K562 (cell line): ENCODE measurements around the gene RPTOR. TPM values are rescaled to one million over a fixed set of nuclear protein-coding genes. Genes with fewer than 3 reads are reported as not detected.

ENCODE experiments used
- ATAC-seq: fragments of 200-7000 bp; cut with Tn5 transposase; 3 replicates; pipeline ENCODE4 v1.9.1; 2020; ENCODE audit warnings: moderate library complexity
- BruUV-seq: library from RNA; stranded (reverse); fragments of 400-500 nt; replicated peaks from 2 replicates; lab custom pipeline; 2021; lab: Mats Ljungman, UMichigan
- CTCF ChIA-PET: fragments of 300-600 bp; formaldehyde crosslinking; extraction: SDS; loops from one replicate; lab custom pipeline; 2021; ENCODE audit warnings: low intra/inter-chr PET ratio; lab: Yijun Ruan, JAX
- POLR2A ChIA-PET: fragments of 300-600, 350-650 bp; sonication (Branson Sonifier 250); formaldehyde crosslinking; extraction: SDS; loops from one replicate; lab custom pipeline; 2021; ENCODE audit warnings: antibody characterized with exemption, inconsistent platforms; lab: Yijun Ruan, JAX
- DNase-seq, 4 experiments: peaks; one replicate each; pipeline versions ENCODE4 v3.0.0 to v3.0.0-alpha.2; 2011 to 2018; ENCODE audit warnings: low spot score in 3 of 4, mixed read lengths in 3 of 4; ENCODE audit errors: extremely low read depth in 1 of 4
- FAIRE-seq: peaks from 2 replicates; lab custom pipeline; 2011; peaks lifted over from hg19 to GRCh38; lab: Jason Lieb, UNC
- H2AFZ ChIP-seq: 2 replicates; pipeline ENCODE4 v1.6.0; 2011; ENCODE audit warnings: low read depth, low read length, control low read depth, inconsistent platforms
- H3K27ac ChIP-seq: fragments of 200-600 bp; 3 replicates; pipeline ENCODE4 v1.8.0; 2011; ENCODE audit warnings: low read depth, mild to moderate bottlenecking, control low read depth, inconsistent platforms, low read length, moderate library complexity, mixed read lengths; ENCODE audit errors: extremely low read depth
- H3K27me3 ChIP-seq, 2 experiments: fragments of 300-600 bp in 1 of 2; 2 replicates in 1 of 2; 3 replicates in 1 of 2; pipeline versions ENCODE4 v1.6.0 to v1.8.0; 2011; ENCODE audit warnings: inconsistent platforms in 2 of 2, low read length in 2 of 2, mild to moderate bottlenecking in 1 of 2, mixed read lengths in 1 of 2, moderate library complexity in 1 of 2; ENCODE audit not compliant: control insufficient read depth in 2 of 2, insufficient read depth in 2 of 2
- H3K36me3 ChIP-seq: fragments of 300-600 bp; 3 replicates; pipeline ENCODE4 v1.8.0; 2011; ENCODE audit warnings: mild to moderate bottlenecking, low read length, inconsistent platforms; ENCODE audit not compliant: control insufficient read depth, insufficient read depth
- H3K4me1 ChIP-seq, 2 experiments: fragments of 200-600 bp in 1 of 2; replicated peaks in 1 of 2; 2 replicates in 1 of 2; 3 replicates in 1 of 2; pipeline versions ENCODE4 v1.5.1 to v1.8.0; 2011; ENCODE audit warnings: inconsistent platforms in 2 of 2, low read length in 2 of 2, mild to moderate bottlenecking in 1 of 2, mixed read lengths in 1 of 2, moderate library complexity in 1 of 2; ENCODE audit not compliant: control insufficient read depth in 2 of 2, insufficient read depth in 2 of 2
- H3K4me2 ChIP-seq: 2 replicates; pipeline ENCODE4 v1.6.1; 2011; ENCODE audit warnings: low read length, control low read depth, inconsistent platforms, mixed read lengths; ENCODE audit not compliant: insufficient read depth
- H3K4me3 ChIP-seq: fragments of 200-600 bp; sonication (generic), shearing (Covaris generic); 2 replicates; pipeline ENCODE4 v1.5.1; 2016; ENCODE audit warnings: control low read depth, inconsistent platforms
- H3K79me2 ChIP-seq: fragments of 200-600 bp; 3 replicates; pipeline ENCODE4 v1.8.0; 2011; ENCODE audit warnings: low read length, inconsistent platforms; ENCODE audit not compliant: control insufficient read depth, insufficient read depth
- H3K9ac ChIP-seq, 2 experiments: 2 replicates each; pipeline versions ENCODE4 v1.6.0 to v1.6.1; 2011; ENCODE audit warnings: low read depth in 2 of 2, low read length in 2 of 2, control low read depth in 1 of 2, inconsistent platforms in 1 of 2, mild to moderate bottlenecking in 1 of 2, mixed read lengths in 1 of 2; ENCODE audit not compliant: insufficient read depth in 1 of 2
- H3K9me1 ChIP-seq: one replicate; pipeline ENCODE4 v1.6.0; 2011; ENCODE audit warnings: inconsistent platforms, mild to moderate bottlenecking, low read length, moderate library complexity; ENCODE audit not compliant: control insufficient read depth, insufficient read depth
- H3K9me3 ChIP-seq: replicated peaks from 2 replicates; pipeline ENCODE4 v1.5.1; 2011; ENCODE audit warnings: low read depth, low read length, inconsistent platforms; ENCODE audit not compliant: control insufficient read depth, insufficient read depth
- H4K20me1 ChIP-seq: replicated peaks from 2 replicates; pipeline ENCODE4 v1.6.1; 2011; ENCODE audit warnings: low read length, inconsistent platforms, mixed read lengths; ENCODE audit not compliant: control insufficient read depth, insufficient read depth
- MXI1 ChIP-seq: IDR thresholded peaks from 2 replicates; pipeline ENCODE4 v1.6.1; 2011; ENCODE audit warnings: low read depth, mild to moderate bottlenecking, improper control_type of control experiment, low read length
- SP2 ChIP-seq: IDR thresholded peaks from 2 replicates; pipeline ENCODE4 v1.6.1; 2011; ENCODE audit warnings: mild to moderate bottlenecking, low read depth, low read length, moderate library complexity; ENCODE audit not compliant: poor library complexity, severe bottlenecking; ENCODE audit errors: extremely low read depth
- WGBS: fragments of 100-300 bp; shearing (Covaris generic); methylation state at CpG from one replicate; pipeline ENCODE4 v1.1.6; 2016; ENCODE audit warnings: low coverage, mixed read lengths; ENCODE audit not compliant: insufficient coverage; ENCODE audit errors: missing lambda C conversion rate; 5-methylcytosine and 5-hydroxymethylcytosine counted together
- in situ Hi-C: fragments of 300-500 bp; cut with MboI; formaldehyde crosslinking; loops from 4 replicates; pipeline ENCODE4 v1.15.0; 2018; ENCODE audit warnings: inconsistent platforms, mixed read lengths
- intact Hi-C: fragments of 100-400 bp; cut with micrococcal nuclease; formaldehyde crosslinking; loops from 2 replicates; pipeline ENCODE4 v1.14.2; 2022
- polyA plus RNA-seq, 8 experiments: library from polyadenylated mRNA; depleted of rRNA in 4 of 8; stranded (reverse) in 5 of 8; unstranded in 3 of 8; fragments of >200 nt; fragmentation: Nextera tagmentation in 2 of 8; fragmentation: Illumina TruSeq in 1 of 8; extraction: Ambion mirVana in 2 of 8; extraction: Trizol in 1 of 8; gene quantifications; 2 replicates each; pipeline versions ENCODE4 v1.2.1 to v1.2.3, GENCODE V29; 2011 to 2014; ENCODE audit warnings: inconsistent platforms in 1 of 8, missing spikeins in 1 of 8
- total RNA-seq, 7 experiments: library from RNA; depleted of rRNA in 6 of 7; stranded (reverse); fragments of >200 nt in 6 of 7; fragmentation: Illumina TruSeq in 2 of 7; extraction: Trizol in 2 of 7; gene quantifications; 2 replicates each; pipeline versions ENCODE4 v1.2.1 to v1.2.3, GENCODE V29; 2011 to 2021; ENCODE audit warnings: low replicate concordance in 1 of 7
- TF ChIP-seq, protein P1 (sequence below): fragments of 450-650 bp; IDR thresholded peaks from 2 replicates; pipeline ENCODE4 v1.6.1; 2014; ENCODE audit warnings: low read depth, mild to moderate bottlenecking, moderate library complexity, borderline replicate concordance

Gene RPTOR
- total and polyA plus RNA-seq, 9 of the 15 experiments (the other 6 are each of a cell fraction or from before 2014, with no cell fraction given), result 0.24 to 54.1 (median 10.2) TPM

DNA sequence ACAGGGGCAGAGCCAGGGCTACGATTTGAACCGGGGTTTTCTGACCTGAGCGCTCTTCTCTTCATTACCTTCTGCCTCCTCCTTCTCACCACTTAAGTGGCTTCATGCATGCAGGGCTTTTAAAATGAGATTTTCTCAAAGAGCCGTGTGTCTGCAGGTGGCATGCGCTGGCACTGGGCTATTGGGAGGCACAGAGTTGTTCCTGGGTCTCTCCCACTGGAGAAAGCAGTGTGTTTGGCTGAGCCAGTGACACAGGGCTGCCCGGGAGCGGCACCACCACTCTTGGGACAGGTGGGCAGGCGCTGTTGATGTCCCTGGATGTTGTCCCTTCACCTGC lies 228.2 kb downstream of the RPTOR start:
- CTCF ChIA-PET, result interaction anchor here (1.1 kb wide), 1 partner anchor 126 kb away, joined by 3 read pairs; no protein-coding TSS in a partner anchor
- H3K27me3 ChIP-seq, result no peaks in the 10 kb centered on the region
- H2AFZ ChIP-seq, result no peak overlapping the region
- no peaks in the 10 kb centered on the region for H3K79me2 ChIP-seq
- BruUV-seq, result no TSS peak
- H3K9ac ChIP-seq, result no peak overlapping the region
- no peak for FAIRE-seq
- no peak overlapping the region for H3K4me3 ChIP-seq
- POLR2A ChIA-PET, result no interaction called here
- H3K4me2 ChIP-seq, result no peak overlapping the region
- no peaks in the 10 kb centered on the region for H4K20me1 ChIP-seq
- no peak for DNase-seq
- no peaks in the 10 kb centered on the region for H3K9me1 ChIP-seq
- TF ChIP-seq SP2 (no peak), MXI1 (no peak)
- TF ChIP-seq, protein P1, sequence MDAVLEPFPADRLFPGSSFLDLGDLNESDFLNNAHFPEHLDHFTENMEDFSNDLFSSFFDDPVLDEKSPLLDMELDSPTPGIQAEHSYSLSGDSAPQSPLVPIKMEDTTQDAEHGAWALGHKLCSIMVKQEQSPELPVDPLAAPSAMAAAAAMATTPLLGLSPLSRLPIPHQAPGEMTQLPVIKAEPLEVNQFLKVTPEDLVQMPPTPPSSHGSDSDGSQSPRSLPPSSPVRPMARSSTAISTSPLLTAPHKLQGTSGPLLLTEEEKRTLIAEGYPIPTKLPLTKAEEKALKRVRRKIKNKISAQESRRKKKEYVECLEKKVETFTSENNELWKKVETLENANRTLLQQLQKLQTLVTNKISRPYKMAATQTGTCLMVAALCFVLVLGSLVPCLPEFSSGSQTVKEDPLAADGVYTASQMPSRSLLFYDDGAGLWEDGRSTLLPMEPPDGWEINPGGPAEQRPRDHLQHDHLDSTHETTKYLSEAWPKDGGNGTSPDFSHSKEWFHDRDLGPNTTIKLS, result no peak
- H3K9me3 ChIP-seq, result no peaks in the 10 kb centered on the region
- in situ Hi-C loops, result no loop called here
- no peaks in the 10 kb centered on the region for H3K4me1 ChIP-seq
- peaks cover 9% of the 10 kb centered on the region; the same call in 1 of the 3 replicates for H3K36me3 ChIP-seq
- WGBS, result 88% methylated on average over 7 of the region's 8 CpGs
- intact Hi-C loops, result no loop called here
- H3K27ac ChIP-seq, result no peak overlapping the region
- no peak for ATAC-seq
